ENCODE results near the gene SLCO3A1.

DNA sequence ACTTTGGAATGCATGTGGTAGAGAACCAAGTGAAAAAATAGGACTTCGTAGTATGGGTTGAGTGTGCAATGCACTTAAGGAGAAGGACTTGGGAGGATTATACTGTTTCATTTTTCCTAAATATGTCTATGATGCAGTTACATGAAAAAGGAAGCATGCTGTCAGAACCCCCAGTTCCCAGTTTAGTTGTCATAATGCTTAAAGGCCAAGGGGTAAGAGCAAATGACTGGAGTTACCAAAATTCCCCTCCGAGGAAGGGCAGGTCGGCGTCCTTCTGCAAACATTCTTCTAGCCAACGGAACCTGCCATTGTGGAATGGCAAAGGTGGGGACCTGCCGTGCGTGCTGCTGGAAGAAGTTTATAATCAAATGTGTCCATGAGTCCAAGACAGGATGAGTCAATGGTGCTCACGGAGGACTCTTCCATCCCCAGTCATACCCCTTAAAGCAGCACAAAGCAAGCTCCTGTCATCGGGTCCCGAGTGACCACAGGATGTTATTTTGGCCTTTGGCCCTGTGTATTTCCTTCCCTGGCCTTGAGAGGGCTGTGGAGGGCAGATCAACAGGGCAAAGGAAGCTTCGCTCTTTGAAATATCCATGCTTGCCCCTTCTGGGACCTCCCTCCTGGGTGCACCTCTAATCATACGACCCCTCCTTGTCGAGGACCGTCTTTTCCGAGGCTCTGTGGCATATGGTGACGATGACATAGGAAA, 93.2 kb downstream of the SLCO3A1 start:
- TF ChIP-seq, protein P1, sequence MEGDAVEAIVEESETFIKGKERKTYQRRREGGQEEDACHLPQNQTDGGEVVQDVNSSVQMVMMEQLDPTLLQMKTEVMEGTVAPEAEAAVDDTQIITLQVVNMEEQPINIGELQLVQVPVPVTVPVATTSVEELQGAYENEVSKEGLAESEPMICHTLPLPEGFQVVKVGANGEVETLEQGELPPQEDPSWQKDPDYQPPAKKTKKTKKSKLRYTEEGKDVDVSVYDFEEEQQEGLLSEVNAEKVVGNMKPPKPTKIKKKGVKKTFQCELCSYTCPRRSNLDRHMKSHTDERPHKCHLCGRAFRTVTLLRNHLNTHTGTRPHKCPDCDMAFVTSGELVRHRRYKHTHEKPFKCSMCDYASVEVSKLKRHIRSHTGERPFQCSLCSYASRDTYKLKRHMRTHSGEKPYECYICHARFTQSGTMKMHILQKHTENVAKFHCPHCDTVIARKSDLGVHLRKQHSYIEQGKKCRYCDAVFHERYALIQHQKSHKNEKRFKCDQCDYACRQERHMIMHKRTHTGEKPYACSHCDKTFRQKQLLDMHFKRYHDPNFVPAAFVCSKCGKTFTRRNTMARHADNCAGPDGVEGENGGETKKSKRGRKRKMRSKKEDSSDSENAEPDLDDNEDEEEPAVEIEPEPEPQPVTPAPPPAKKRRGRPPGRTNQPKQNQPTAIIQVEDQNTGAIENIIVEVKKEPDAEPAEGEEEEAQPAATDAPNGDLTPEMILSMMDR (conservative IDR thresholded peaks at IDR 0.05; ENCODE audit: low read length) = no peak
- no peak for TF ChIP-seq EZH2phosphoT487 (IDR thresholded peaks at IDR 0.05; ENCODE audit: borderline replicate concordance)

Data from Loucy (cell line).